ENCODE data around the gene NDRG4. TPM values are rescaled to one million over a fixed set of nuclear protein-coding genes. Genes with fewer than 3 reads are reported as not detected.

The NDRG4 gene
- total RNA-seq, 1 experiment from 2014 or later, result not detected

- H3K9me3 Mint-ChIP-seq (ENCODE audit: unreplicated experiment), result no peaks in the 10 kb centered on the region
Observed at GRCh38 chr16:58511933-58512815, 12.2 kb downstream of the NDRG4 start.

GRCh38 chr16:58513874-58514273 is 13.9 kb downstream of the NDRG4 start:
- Mint-ChIP-seq H3K9me3 (ENCODE audit: unreplicated experiment) (no peaks in the 10 kb centered on the region), H3K27me3 (ENCODE audit: insufficient read depth, unreplicated experiment) (no peaks in the 10 kb centered on the region), H3K36me3 (ENCODE audit: insufficient read depth, unreplicated experiment) (peaks cover 41% of the 10 kb centered on the region), H3K27ac (ENCODE audit: low read depth, unreplicated experiment) (no peak overlapping the region), H3K4me3 (ENCODE audit: unreplicated experiment) (peak overlapping the region; percentile 93), H3K4me1 (ENCODE audit: insufficient read depth, unreplicated experiment) (peaks cover 6% of the 10 kb centered on the region)
- no peak for DNase-seq (ENCODE audit: unreplicated experiment)
- no peak for TF ChIP-seq CTCF (IDR thresholded peaks at IDR 0.05; ENCODE audit: unreplicated experiment)
- ChIA-PET CTCF (interaction anchor here (0.6 to 2.0 kb wide), 15 partner anchors 12 to 319 kb away, joined by 3 to 7 read pairs (median 3); no protein-coding TSS in a partner anchor), POLR2A (interaction anchor here (1.3 kb wide), 1 partner anchor 114 kb away, joined by 7 read pairs; no protein-coding TSS in a partner anchor)
- intact Hi-C loops (cut with micrococcal nuclease), result no loop called here
- BruUV-seq (replicated peaks), result no TSS peak

More at GRCh38 chr16:58511933-58512815, 12.2 kb downstream of the NDRG4 start:
- CTCF ChIA-PET, result interaction anchor here (0.6 to 2.1 kb wide), 20 partner anchors 9 to 559 kb away, joined by 3 to 18 read pairs (median 4); no protein-coding TSS in a partner anchor
- Mint-ChIP-seq H3K36me3 (ENCODE audit: insufficient read depth, unreplicated experiment) (peaks cover 24% of the 10 kb centered on the region), H3K4me3 (ENCODE audit: unreplicated experiment) (no peak overlapping the region), H3K27ac (ENCODE audit: low read depth, unreplicated experiment) (peak overlapping the region; percentile 65), H3K27me3 (ENCODE audit: insufficient read depth, unreplicated experiment) (no peaks in the 10 kb centered on the region), H3K4me1 (ENCODE audit: insufficient read depth, unreplicated experiment) (peaks cover 6% of the 10 kb centered on the region)
- peak; percentile 89 for TF ChIP-seq CTCF (IDR thresholded peaks at IDR 0.05; ENCODE audit: unreplicated experiment)
- POLR2A ChIA-PET, result no interaction called here
- BruUV-seq (replicated peaks), result no TSS peak
- intact Hi-C loops (cut with micrococcal nuclease), result loop anchor here (1.0 kb wide), 2 partner anchors 126 to 149 kb away; no protein-coding TSS in a partner anchor
- DNase-seq (ENCODE audit: unreplicated experiment), result peak; percentile 80

GRCh38 chr16:58515125-58515870 is 15.4 kb downstream of the NDRG4 start, which contains the start of gene SETD6:
Gene SETD6, plus strand, starts transcription at chr16:58515517. Its CDS starts 21 bp downstream, at chr16:58515538.
- no peaks in the 10 kb centered on the region for H3K9me3 Mint-ChIP-seq (ENCODE audit: unreplicated experiment)
- peak within 1 kb of the TSS; percentile 93 for H3K4me3 Mint-ChIP-seq (ENCODE audit: unreplicated experiment)
- POLR2A ChIA-PET, result interaction anchor here (0.7 to 1.5 kb wide), 8 partner anchors 32 to 386 kb away, joined by 3 to 7 read pairs (median 4); partner anchors contain the start of gene CFAP20
- intact Hi-C loops (cut with micrococcal nuclease), result no loop called here
- DNase-seq (ENCODE audit: unreplicated experiment), result peak; percentile 88
- H3K27ac Mint-ChIP-seq (ENCODE audit: low read depth, unreplicated experiment), result peak within 1 kb of the TSS; percentile 92
- TF ChIP-seq CTCF (IDR thresholded peaks at IDR 0.05; ENCODE audit: unreplicated experiment), result peak; percentile 18
- H3K36me3 Mint-ChIP-seq (ENCODE audit: insufficient read depth, unreplicated experiment), result peaks cover 52% of the 10 kb centered on the region
- peaks cover 6% of the 10 kb centered on the region for H3K4me1 Mint-ChIP-seq (ENCODE audit: insufficient read depth, unreplicated experiment)
- CTCF ChIA-PET, result interaction anchor here (0.6 to 4.5 kb wide), 6 partner anchors 10 to 767 kb away, joined by 3 to 21 read pairs (median 3); no protein-coding TSS in a partner anchor
- BruUV-seq (replicated peaks), result no TSS peak
- no peaks in the 10 kb centered on the region for H3K27me3 Mint-ChIP-seq (ENCODE audit: insufficient read depth, unreplicated experiment)

Data from MCF 10A (cell line).